Measurements from ENCODE around the gene TAS2R41. TPM values are rescaled to one million over a fixed set of nuclear protein-coding genes. Genes with fewer than 3 reads are reported as not detected.
A peak's percentile ranks its signal among the peaks of the same experiment; 100 is the strongest.

The TAS2R41 gene
- total and polyA plus RNA-seq, 3 donors from 2014 or later: 0.55 TPM; not detected in 2

DNA sequence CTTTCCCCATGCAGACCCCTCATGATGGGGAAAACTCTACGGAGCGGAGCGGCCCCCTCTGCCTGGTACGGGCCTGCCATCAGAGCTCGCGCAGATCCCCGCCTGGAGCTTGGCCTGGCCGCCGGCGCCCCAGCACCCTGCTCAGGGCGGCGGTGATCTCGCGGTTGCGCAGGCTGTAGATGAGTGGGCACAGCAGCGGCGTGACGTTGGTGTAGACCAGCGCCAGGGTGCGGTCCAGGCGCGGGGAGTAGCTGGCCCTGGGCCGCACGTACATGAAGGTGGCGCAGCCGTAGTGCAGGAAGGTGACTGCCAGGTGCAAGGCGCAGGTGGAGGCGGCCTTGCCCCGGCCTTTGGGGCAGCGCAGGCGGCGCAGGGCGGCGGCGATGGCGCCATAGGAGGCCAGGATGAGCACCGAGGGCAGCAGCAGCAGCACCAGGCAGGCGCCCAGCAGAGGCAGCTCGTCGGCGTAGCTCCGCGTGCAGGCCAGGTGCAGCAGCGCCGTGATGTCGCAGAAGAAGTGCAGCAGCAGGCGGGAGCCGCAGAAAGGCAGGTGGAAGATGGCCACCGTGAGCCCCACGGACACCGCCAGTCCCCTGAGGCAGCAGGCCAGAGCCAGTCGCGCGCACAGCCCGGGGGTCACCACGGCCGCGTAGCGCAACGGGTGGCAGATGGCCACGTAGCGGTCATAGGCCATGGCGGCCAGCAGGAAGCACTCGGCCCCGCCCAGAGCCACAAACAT, 33.4 kb downstream of the TAS2R41 start:
- Histone ChIP-seq H3K27me3 (no peaks in the 10 kb centered on the region), H3K9me3 (no peaks in the 10 kb centered on the region), H3K27ac (no peak overlapping the region), H3K4me3 (peak overlapping the region in 1 of 2 donors; percentile 11), H3K4me1 (no peaks in the 10 kb centered on the region), H3K36me3 (ENCODE audit: low read depth, missing control alignments) (no peaks in the 10 kb centered on the region)
- no peak for DNase-seq
- no peak for TF ChIP-seq CTCF (IDR thresholded peaks at IDR 0.05)
- TF ChIP-seq POLR2A (IDR thresholded peaks at IDR 0.05): no peak
- intact Hi-C loops (cut with DNase I; ENCODE audit: low total_unique reads): no loop called here
- WGBS, 2 donors: 65% methylated on average over 63 of the region's 65 CpGs; no CpG with 5 or more reads in 1 of the 2 donors

DNA sequence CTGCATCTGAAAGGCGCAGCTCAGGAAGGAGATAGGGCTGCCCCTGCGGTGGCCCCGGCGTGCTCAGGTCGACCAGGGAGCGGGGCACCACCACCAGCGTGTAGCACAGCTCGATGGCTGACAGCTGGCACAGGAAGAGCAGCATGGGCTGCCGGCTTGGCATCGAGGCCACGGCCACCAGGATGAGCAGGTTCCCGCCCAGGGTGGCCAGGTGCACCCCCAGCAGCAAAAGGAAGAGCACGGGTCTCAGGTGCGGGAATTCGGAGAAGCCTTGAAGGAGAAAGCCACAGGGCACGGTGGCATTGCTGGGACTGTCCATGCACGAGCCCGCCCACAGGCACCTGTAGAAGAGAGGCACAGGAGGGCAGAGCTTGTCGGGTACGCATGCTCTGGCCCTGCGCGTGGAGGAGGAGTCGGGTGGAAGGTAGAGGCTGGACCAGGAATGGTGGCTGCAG, 33.9 kb downstream of the TAS2R41 start:
- no peaks in the 10 kb centered on the region for H3K4me1 ChIP-seq
- no peaks in the 10 kb centered on the region for H3K9me3 ChIP-seq
- H3K27me3 ChIP-seq: no peaks in the 10 kb centered on the region
- no peaks in the 10 kb centered on the region for H3K36me3 ChIP-seq (ENCODE audit: low read depth, missing control alignments)
- 49 to 68% methylated on average over 15 to 23 of the region's 23 CpGs for WGBS, 2 donors
- TF ChIP-seq POLR2A (IDR thresholded peaks at IDR 0.05) (no peak), CTCF (IDR thresholded peaks at IDR 0.05) (no peak)
- H3K27ac ChIP-seq: no peak overlapping the region
- H3K4me3 ChIP-seq: peak overlapping the region in 1 of 2 donors; percentile 11
- intact Hi-C loops (cut with DNase I; ENCODE audit: low total_unique reads): no loop called here
- no peak for DNase-seq

- TF ChIP-seq POLR2A (IDR thresholded peaks at IDR 0.05): no peak
- no peak for TF ChIP-seq CTCF (IDR thresholded peaks at IDR 0.05)
- H3K36me3 ChIP-seq (ENCODE audit: low read depth, missing control alignments): no peaks in the 10 kb centered on the region
- H3K27me3 ChIP-seq: no peaks in the 10 kb centered on the region
- H3K27ac ChIP-seq: no peak overlapping the region
- DNase-seq: no peak
- no peak overlapping the region for H3K4me3 ChIP-seq
- 62 to 65% methylated on average over 8 of the region's 8 CpGs for WGBS, 2 donors
- H3K9me3 ChIP-seq: no peaks in the 10 kb centered on the region
- intact Hi-C loops (cut with DNase I; ENCODE audit: low total_unique reads): no loop called here
- H3K4me1 ChIP-seq: no peaks in the 10 kb centered on the region
These were observed 35.0 kb downstream of the TAS2R41 start for GRCh38 chr7:143512488-143513340.

DNA sequence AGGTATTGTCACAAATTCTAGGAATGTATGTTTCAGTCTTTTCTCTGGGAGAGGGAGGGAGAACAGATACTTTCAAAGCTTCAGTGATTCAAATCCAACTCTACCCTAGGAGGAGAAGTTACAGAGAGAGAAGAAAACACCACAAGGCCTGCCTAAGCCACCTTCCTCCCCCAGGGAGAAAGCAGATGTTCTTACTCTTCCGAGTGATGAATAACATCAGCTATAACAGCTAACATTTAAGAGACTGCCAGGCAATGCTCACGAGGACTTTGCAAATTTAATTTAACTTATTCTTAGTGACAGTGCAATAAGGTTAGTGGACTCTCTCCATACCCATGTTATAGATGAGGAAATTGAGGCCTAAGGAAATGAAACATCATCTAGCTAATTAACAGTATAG, 36.8 kb downstream of the TAS2R41 start:
- no peak for DNase-seq
- Histone ChIP-seq H3K9me3 (no peaks in the 10 kb centered on the region), H3K36me3 (ENCODE audit: low read depth, missing control alignments) (no peaks in the 10 kb centered on the region), H3K4me1 (no peaks in the 10 kb centered on the region), H3K27ac (no peak overlapping the region), H3K4me3 (no peak overlapping the region), H3K27me3 (no peaks in the 10 kb centered on the region)
- 70 to 84% methylated on average over 2 of the region's 2 CpGs for WGBS, 2 donors
- no peak for TF ChIP-seq CTCF (IDR thresholded peaks at IDR 0.05)
- TF ChIP-seq POLR2A (IDR thresholded peaks at IDR 0.05): no peak
- intact Hi-C loops (cut with DNase I; ENCODE audit: low total_unique reads): no loop called here
